Femur (tissue), 1 donor: ENCODE data around the gene TTLL5.

Experiments
- DNase-seq: peaks from one replicate; pipeline ENCODE4 v3.0.0-alpha.2; 2017

Gene TTLL5

GRCh38 chr14:75660630-75661498, at the start of gene TTLL5, which contains the start of gene ERG28:
TSS of gene TTLL5 (plus strand) at chr14:75661246. CDS start at chr14:75663150, 1,904 bp downstream.
TSS of gene ERG28 (minus strand) at chr14:75660876. CDS start at chr14:75657502, 3,374 bp downstream.
- DNase-seq: peak; percentile 98

DNA sequence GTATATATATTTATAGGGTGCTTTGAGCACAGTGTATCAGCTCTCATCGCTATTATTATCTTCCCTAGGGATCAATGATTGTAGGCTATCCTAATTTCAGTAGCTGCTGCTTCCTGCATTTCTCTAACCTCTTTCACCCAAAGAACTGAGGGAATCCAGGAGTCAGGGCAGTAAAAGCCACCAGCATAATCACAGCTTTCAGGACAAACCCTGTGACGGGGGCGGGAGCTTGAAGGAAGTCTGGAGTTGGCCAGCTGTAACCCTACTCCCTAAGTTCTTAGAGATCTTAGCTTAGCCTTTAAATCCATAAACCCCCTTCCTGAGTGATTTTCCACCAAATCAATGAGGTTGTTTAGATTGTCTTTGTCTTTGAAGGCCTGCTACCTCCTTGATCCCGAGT, 48.9 kb upstream of the TTLL5 start:
- DNase-seq: no peak

GRCh38 chr14:75614179-75614578, 46.9 kb upstream of the TTLL5 start:
- no peak for DNase-seq

DNA sequence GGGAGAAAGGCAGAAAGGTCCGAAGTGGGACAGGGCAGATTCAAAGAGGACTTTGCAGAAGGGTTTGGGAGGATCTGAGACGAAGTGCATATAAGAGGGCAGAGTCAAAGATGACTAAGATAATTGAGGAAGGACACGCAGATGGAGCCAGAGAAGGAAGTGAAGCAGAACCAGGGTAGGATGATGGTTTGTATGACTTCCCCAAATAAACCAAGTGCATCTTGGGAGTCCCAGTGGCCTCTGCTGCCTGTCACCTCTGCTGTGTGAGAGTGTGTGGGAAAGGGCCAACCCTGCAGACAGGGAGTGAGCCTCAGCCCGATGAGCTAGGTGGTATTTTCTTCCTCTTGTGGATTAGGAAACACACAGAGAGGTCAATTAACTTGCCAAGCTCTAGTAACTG, 45.8 kb upstream of the TTLL5 start:
- DNase-seq: peak; percentile 31

- DNase-seq: no peak
Observed at GRCh38 chr14:75619548-75619947, 41.5 kb upstream of the TTLL5 start.

DNA sequence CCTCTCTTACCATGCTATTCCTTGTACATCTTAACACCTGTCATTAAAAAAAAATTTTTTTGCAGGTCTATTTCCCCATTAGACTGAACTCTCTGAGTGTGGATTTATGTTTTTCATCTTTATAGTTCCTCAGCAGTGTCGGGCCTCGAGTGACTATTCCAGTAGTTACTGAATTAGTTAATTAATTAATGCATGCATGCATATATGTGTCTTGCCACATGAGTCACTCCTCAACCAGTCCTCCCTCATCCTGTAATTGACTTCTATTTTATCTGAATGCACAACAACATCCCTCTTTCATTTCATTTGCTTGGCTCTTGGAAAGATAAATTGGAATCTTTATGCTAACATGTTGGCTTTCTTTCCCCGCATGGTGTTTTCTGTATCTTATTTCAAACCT, 36.0 kb upstream of the TTLL5 start:
- no peak for DNase-seq

GRCh38 chr14:75626396-75626795, 34.6 kb upstream of the TTLL5 start:
- no peak for DNase-seq

- no peak for DNase-seq
Observed at GRCh38 chr14:75626863-75627262, 34.2 kb upstream of the TTLL5 start.

GRCh38 chr14:75627406-75627805, 33.6 kb upstream of the TTLL5 start:
- DNase-seq: no peak

DNA sequence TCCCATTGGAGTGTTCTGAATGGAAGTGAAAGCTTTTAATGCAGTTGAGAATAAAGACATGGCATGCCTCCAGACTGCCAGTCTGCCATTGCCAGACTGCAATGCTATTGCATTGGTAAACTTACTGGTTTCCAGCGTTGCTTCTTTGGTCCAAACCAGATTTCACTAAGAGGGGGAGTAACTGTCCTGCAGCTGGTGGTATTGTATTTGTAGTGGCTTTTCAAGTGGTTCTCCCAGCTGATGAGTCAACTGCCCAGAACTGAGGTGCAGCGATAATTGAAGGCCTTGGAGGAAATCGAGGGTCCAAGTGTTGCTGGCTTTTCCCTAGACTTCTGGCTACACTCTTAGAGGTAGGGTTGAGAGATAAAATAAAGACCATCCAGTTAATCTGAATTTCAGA, 32.2 kb upstream of the TTLL5 start:
- DNase-seq: no peak

DNA sequence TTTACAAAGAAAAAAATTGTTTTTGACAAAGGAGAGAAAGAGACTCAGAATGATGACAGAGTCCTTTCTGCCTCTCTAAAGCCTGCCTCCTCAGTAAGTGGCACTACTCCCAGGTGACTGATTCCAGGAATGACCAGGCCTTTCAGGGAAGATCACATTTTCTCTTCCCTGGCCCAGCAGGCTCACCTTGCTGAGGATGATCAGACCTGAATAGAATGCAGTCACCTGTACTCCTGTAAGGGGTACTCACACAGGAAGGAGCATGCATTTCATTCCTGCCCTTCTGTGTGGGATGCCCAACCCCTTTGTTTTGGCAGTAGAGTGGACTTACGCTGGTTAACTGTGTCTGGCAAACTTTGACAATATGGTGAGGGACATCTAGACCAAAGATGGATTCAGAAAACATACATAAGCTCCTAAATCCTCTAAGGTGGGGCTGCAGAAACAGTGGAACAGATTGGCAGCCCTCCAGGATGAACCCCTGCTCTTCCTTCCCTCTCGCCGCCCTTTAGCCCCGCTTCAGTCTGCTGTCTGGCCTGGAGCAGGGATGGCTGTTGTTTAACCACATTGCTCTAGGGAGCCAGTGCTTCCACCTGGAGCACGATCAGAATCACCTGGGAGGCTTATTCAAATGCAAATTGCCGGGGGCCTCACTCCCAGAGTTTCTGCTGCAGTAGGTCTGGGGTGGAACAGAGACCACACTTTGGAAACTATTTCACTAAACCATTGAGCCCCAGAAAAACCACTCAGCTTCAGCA, 30.2 kb upstream of the TTLL5 start:
- no peak for DNase-seq

GRCh38 chr14:75631453-75631831, 29.6 kb upstream of the TTLL5 start:
- DNase-seq: no peak

DNA sequence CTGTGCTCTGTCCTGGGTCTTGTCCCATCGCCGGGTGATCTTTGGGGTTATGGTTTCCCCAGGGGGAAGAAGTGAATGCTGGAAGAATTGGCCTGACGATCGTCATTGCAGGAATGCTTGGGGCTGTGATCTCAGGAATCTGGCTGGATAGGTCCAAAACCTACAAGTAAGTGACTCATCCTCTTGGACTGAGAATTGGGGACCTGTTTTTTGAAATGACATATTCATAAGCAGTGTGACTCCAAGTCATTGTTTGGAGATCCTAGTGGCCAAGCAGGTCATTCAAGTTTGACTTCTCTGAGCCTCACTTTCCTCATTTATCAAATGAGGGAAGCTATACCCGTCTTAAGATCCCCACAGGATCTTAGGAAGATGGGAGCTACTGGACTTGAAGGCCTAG, 26.2 kb upstream of the TTLL5 start:
- no peak for DNase-seq

- DNase-seq: peak; percentile 76
Observed at GRCh38 chr14:75636100-75636692, 24.9 kb upstream of the TTLL5 start.

DNA sequence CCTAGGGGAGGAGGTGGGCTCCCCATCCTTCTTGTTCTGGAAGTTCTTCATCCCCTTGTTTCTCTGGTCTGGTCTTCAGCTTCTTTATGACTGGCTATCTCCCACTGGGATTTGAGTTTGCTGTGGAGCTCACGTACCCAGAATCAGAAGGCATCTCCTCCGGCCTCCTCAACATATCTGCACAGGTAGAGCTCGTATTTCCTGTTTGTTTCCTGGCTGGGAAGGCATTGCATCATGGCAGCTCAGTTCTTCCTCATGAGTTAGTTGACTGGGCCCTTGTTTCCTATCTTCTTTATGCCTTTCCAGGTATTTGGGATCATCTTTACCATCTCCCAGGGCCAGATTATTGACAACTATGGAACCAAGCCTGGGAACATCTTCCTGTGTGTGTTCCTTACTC, 20.2 kb upstream of the TTLL5 start:
- DNase-seq: no peak

DNA sequence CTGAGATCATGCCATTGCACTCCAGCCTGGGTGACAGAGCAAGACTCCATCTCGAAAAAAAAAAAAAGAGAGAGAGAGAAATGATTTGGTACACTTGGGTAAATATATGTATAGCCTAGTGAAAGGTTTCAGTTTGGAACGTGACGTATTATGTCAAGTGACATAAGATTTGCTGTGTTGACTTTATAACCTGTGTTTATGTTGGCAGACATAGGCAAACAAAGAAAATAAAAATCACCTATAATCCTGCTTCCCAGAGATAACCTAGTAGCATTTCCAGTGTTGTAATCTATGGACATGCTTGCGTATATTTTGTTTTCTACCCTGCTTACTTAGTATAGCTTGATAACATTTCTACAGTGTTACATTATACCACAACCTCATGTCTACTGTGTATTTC, 17.1 kb upstream of the TTLL5 start:
- DNase-seq: no peak

GRCh38 chr14:75645056-75645455, 16.0 kb upstream of the TTLL5 start:
- no peak for DNase-seq

DNA sequence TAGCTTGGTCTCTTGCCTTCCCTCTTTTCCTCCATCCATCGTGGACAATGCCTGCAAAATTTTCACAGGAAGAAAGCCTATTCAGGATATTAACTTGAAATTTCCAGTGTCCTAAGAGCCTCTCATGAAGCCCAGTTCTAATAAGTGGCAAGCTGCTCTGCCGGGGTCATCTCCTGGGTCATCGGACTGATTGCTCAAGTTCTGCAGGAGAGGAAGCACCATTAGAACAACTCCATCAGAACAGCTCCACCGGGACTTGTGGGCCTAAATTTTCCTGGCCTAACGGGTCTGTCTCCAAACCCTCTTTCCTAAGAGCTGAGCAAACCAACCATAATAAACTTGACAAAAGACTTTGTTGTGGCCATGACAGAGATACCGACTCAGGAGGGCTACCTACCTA, 14.3 kb upstream of the TTLL5 start:
- no peak for DNase-seq

DNA sequence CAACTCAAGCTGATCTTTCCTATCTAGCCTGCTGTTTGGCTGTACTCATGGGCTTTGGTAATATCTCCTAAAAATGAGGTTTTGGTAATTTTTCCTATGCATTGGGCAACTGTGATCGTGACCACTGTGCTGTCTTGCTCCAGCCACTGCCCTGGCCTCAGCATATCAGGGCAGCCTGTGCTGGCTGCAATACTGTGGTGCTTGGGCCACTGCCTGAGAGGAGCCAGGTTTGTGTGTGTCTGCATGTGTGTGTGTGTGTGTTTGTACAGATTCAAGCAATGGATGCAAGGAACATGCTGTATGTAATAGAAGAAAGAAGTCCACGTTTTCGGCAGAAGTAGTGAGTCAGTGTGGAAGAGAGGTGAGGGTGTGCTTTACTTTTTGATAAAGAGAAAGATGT, 13.4 kb upstream of the TTLL5 start:
- no peak for DNase-seq

- DNase-seq: peak; percentile 78
Observed at GRCh38 chr14:75648066-75648838, 12.8 kb upstream of the TTLL5 start.

GRCh38 chr14:75649337-75649736, 11.7 kb upstream of the TTLL5 start:
- no peak for DNase-seq

DNA sequence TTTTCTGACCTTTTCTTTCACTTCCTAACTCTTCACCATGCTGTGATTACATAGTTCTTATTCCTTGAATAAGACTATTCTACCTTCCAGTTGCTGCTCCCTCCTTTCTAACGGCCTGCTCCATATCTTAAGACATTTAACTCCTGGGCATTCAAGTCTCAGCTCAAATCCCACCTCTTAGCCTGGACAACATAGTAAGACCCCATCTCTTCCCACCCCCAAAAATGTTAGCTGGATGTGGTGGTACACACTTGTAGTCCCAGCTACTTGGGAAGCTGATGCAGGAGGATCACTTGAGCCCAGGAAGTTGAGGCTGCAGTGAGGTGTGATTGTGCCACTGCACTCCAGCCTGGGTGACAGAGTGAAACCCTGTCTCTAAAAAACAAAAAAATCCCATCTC, 11.3 kb upstream of the TTLL5 start:
- no peak for DNase-seq
